HepG2 (cell line): ENCODE measurements around the gene BCORL1. TPM values are rescaled to one million over a fixed set of nuclear protein-coding genes. Genes with fewer than 3 reads are reported as not detected.

ENCODE experiments used
- HOXA9 ChIP-seq: sonication (generic); formaldehyde crosslinking; IDR thresholded peaks from 2 replicates; pipeline ENCODE4 v1.8.1; 2022; ENCODE audit warnings: missing genetic modification reagents, mild to moderate bottlenecking, moderate library complexity, borderline replicate concordance
- polyA plus RNA-seq, 8 experiments: library from polyadenylated mRNA; depleted of rRNA in 3 of 8; stranded (reverse) in 7 of 8; unstranded in 1 of 8; fragments of >200 nt; fragmentation: Illumina TruSeq in 4 of 8; extraction: Trizol in 4 of 8; gene quantifications; 2 replicates each; pipeline versions ENCODE4 v1.2.1 to v1.2.3, GENCODE V29; 2011 to 2016; ENCODE audit warnings: low read depth in 4 of 8, missing spikeins in 1 of 8, mixed read lengths in 1 of 8; ENCODE audit not compliant: insufficient read depth in 1 of 8
- total RNA-seq, 5 experiments: library from RNA; depleted of rRNA; stranded (reverse); fragments of >200 nt; fragmentation: Illumina TruSeq; extraction: Trizol; gene quantifications; 2 replicates each; pipeline ENCODE4 v1.2.3, GENCODE V29; 2016; ENCODE audit warnings: low read depth in 1 of 5
- TF ChIP-seq, protein P1 (sequence below): sonication (generic); formaldehyde crosslinking; IDR thresholded peaks from one replicate; pipeline ENCODE4 v1.5.1; 2020; ENCODE audit warnings: mild to moderate bottlenecking, missing genetic modification reagents; ENCODE audit errors: not compliant biosample characterization
- TF ChIP-seq, protein P2 (sequence below), 2 experiments: IDR thresholded peaks; 2 replicates each; pipeline ENCODE4 v1.6.1; 2011 to 2012; ENCODE audit warnings: low read length in 2 of 2, borderline replicate concordance in 1 of 2, low read depth in 1 of 2, mild to moderate bottlenecking in 1 of 2, moderate library complexity in 1 of 2

The BCORL1 gene
- total and polyA plus RNA-seq, 2 of the 13 experiments (the other 11 are each of a cell fraction or from before 2014, with no cell fraction given) = 0.67 to 1.4 TPM

DNA sequence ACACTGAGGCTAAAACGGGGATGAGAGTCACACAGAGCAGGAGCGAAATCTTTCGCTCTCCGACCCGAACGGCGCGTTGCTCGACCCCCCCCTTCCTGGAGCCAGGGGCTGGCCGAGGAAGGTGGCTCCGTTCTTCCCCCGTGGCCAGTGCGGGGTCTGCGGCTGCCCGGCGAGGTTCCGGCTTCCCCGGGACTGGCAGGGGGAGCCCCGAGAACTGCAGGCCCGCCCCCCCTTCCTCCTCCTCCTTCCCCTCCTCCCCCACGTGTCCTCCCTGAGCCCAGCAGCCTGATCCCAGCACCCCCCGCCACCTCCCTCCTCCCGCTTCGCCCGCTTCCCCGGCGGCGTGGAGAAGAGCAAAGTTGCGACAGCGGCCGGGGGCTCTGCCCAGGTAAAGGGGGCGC, 2.4 kb upstream of the BCORL1 start (continued):
- TF ChIP-seq, protein P1, sequence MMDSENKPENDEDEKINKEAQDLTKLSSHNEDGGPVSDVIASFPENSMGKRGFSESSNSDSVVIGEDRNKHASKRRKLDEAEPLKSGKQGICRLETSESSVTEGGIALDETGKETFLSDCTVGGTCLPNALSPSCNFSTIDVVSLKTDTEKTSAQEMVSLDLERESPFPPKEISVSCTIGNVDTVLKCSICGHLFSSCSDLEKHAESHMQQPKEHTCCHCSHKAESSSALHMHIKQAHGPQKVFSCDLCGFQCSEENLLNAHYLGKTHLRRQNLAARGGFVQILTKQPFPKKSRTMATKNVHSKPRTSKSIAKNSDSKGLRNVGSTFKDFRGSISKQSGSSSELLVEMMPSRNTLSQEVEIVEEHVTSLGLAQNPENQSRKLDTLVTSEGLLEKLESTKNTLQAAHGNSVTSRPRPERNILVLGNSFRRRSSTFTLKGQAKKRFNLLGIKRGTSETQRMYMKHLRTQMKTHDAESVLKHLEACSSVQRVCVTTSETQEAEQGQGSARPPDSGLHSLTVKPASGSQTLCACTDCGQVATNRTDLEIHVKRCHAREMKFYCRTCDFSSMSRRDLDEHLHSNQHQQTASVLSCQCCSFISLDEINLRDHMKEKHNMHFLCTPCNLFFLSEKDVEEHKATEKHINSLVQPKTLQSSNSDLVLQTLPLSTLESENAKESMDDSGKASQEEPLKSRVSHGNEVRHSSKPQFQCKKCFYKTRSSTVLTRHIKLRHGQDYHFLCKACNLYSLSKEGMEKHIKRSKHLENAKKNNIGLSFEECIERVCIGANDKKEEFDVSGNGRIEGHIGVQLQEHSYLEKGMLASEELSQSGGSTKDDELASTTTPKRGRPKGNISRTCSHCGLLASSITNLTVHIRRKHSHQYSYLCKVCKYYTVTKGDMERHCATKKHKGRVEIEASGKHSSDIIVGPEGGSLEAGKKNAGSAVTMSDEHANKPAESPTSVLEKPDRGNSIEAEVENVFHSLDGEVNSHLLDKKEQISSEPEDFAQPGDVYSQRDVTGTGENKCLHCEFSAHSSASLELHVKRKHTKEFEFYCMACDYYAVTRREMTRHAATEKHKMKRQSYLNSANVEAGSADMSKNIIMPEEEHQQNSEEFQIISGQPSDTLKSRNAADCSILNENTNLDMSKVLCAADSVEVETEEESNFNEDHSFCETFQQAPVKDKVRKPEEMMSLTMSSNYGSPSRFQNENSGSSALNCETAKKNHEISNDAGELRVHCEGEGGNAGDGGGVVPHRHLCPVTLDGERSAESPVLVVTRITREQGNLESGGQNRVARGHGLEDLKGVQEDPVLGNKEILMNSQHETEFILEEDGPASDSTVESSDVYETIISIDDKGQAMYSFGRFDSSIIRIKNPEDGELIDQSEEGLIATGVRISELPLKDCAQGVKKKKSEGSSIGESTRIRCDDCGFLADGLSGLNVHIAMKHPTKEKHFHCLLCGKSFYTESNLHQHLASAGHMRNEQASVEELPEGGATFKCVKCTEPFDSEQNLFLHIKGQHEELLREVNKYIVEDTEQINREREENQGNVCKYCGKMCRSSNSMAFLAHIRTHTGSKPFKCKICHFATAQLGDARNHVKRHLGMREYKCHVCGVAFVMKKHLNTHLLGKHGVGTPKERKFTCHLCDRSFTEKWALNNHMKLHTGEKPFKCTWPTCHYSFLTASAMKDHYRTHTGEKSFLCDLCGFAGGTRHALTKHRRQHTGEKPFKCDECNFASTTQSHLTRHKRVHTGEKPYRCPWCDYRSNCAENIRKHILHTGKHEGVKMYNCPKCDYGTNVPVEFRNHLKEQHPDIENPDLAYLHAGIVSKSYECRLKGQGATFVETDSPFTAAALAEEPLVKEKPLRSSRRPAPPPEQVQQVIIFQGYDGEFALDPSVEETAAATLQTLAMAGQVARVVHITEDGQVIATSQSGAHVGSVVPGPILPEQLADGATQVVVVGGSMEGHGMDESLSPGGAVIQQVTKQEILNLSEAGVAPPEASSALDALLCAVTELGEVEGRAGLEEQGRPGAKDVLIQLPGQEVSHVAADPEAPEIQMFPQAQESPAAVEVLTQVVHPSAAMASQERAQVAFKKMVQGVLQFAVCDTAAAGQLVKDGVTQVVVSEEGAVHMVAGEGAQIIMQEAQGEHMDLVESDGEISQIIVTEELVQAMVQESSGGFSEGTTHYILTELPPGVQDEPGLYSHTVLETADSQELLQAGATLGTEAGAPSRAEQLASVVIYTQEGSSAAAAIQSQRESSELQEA = no peak
- TF ChIP-seq, protein P2, sequence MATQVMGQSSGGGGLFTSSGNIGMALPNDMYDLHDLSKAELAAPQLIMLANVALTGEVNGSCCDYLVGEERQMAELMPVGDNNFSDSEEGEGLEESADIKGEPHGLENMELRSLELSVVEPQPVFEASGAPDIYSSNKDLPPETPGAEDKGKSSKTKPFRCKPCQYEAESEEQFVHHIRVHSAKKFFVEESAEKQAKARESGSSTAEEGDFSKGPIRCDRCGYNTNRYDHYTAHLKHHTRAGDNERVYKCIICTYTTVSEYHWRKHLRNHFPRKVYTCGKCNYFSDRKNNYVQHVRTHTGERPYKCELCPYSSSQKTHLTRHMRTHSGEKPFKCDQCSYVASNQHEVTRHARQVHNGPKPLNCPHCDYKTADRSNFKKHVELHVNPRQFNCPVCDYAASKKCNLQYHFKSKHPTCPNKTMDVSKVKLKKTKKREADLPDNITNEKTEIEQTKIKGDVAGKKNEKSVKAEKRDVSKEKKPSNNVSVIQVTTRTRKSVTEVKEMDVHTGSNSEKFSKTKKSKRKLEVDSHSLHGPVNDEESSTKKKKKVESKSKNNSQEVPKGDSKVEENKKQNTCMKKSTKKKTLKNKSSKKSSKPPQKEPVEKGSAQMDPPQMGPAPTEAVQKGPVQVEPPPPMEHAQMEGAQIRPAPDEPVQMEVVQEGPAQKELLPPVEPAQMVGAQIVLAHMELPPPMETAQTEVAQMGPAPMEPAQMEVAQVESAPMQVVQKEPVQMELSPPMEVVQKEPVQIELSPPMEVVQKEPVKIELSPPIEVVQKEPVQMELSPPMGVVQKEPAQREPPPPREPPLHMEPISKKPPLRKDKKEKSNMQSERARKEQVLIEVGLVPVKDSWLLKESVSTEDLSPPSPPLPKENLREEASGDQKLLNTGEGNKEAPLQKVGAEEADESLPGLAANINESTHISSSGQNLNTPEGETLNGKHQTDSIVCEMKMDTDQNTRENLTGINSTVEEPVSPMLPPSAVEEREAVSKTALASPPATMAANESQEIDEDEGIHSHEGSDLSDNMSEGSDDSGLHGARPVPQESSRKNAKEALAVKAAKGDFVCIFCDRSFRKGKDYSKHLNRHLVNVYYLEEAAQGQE (IDR thresholded peaks at IDR 0.05; ENCODE audit: borderline replicate concordance in 1 of 2, low read depth in 1 of 2, low read length in 2 of 2) = no peak
- TF ChIP-seq HOXA9 (CRISPR knock-in tag) = no peak
